Measurements from ENCODE around the gene MCM6.
"Not testable (repeated sequence)": the region's sequence is repeated elsewhere in the genome, so short reads cannot be mapped to it uniquely, and the experiment has no call there.

Gene MCM6

GRCh38 chr2:135821190-135821589 lies 55.1 kb downstream of the MCM6 start:
- DNase-seq (ENCODE audit: low read depth in 2 of 2, low spot score in 1 of 2), result no peak

- DNase-seq (ENCODE audit: low read depth in 2 of 2, low spot score in 1 of 2), result peak; percentile 28 to 47
These were observed 56.1 kb downstream of the MCM6 start for GRCh38 chr2:135820003-135820618.

GRCh38 chr2:135818937-135819610 lies 57.2 kb downstream of the MCM6 start:
- no peak for DNase-seq (ENCODE audit: low read depth in 2 of 2, low spot score in 1 of 2)

- no peak for DNase-seq (ENCODE audit: low read depth in 2 of 2, low spot score in 1 of 2)
These were observed 58.3 kb downstream of the MCM6 start for GRCh38 chr2:135817951-135818350.

GRCh38 chr2:135817466-135817865 lies 58.8 kb downstream of the MCM6 start:
- DNase-seq (ENCODE audit: low read depth in 2 of 2, low spot score in 1 of 2), result no peak

GRCh38 chr2:135815269-135815668 lies 61.0 kb downstream of the MCM6 start:
- DNase-seq (ENCODE audit: low read depth in 2 of 2, low spot score in 1 of 2), result no peak

GRCh38 chr2:135812907-135813511 lies 63.2 kb downstream of the MCM6 start:
- no peak for DNase-seq (ENCODE audit: low read depth in 2 of 2, low spot score in 1 of 2)

- DNase-seq (ENCODE audit: low read depth in 2 of 2, low spot score in 1 of 2), result not testable (repeated sequence)
These were observed 68.4 kb downstream of the MCM6 start for GRCh38 chr2:135807874-135808273.

- no peak for DNase-seq (ENCODE audit: low read depth in 2 of 2, low spot score in 1 of 2)
These were observed 73.0 kb downstream of the MCM6 start for GRCh38 chr2:135803278-135803677.

- no peak for DNase-seq (ENCODE audit: low read depth in 2 of 2, low spot score in 1 of 2)
These were observed 73.9 kb downstream of the MCM6 start for GRCh38 chr2:135802350-135802749.

- DNase-seq (ENCODE audit: low read depth in 2 of 2, low spot score in 1 of 2), result no peak
These were observed 75.5 kb downstream of the MCM6 start for GRCh38 chr2:135800513-135801460.

- no peak for DNase-seq (ENCODE audit: low read depth in 2 of 2, low spot score in 1 of 2)
These were observed 76.5 kb downstream of the MCM6 start for GRCh38 chr2:135799738-135800137.

GRCh38 chr2:135798762-135799161 lies 77.5 kb downstream of the MCM6 start:
- no peak for DNase-seq (ENCODE audit: low read depth in 2 of 2, low spot score in 1 of 2)

GRCh38 chr2:135798275-135798705 lies 78.0 kb downstream of the MCM6 start:
- DNase-seq (ENCODE audit: low read depth in 2 of 2, low spot score in 1 of 2), result no peak

- DNase-seq (ENCODE audit: low read depth in 2 of 2, low spot score in 1 of 2), result peak; percentile 53 to 56
These were observed 78.6 kb downstream of the MCM6 start for GRCh38 chr2:135797497-135798274.

- DNase-seq (ENCODE audit: low read depth in 2 of 2, low spot score in 1 of 2), result no peak
These were observed 79.6 kb downstream of the MCM6 start for GRCh38 chr2:135796606-135797005.

GRCh38 chr2:135795641-135796040 lies 80.6 kb downstream of the MCM6 start:
- not testable (repeated sequence) for DNase-seq (ENCODE audit: low read depth in 2 of 2, low spot score in 1 of 2)

GRCh38 chr2:135792401-135793150 lies 83.7 kb downstream of the MCM6 start:
- no peak for DNase-seq (ENCODE audit: low read depth in 2 of 2, low spot score in 1 of 2)

- DNase-seq (ENCODE audit: low read depth in 2 of 2, low spot score in 1 of 2), result no peak
These were observed 84.6 kb downstream of the MCM6 start for GRCh38 chr2:135791418-135792190.

Data from stimulated activated CD8-positive, alpha-beta memory T cell treated with anti-CD3 and anti-CD28 coated beads, Interleukin-4, amount 100 ng/mL, for 1 hour (primary cell).